Activated CD8-positive, alpha-beta memory T cell treated with anti-CD3 and anti-CD28 coated beads, Interleukin-2, amount 50 U/mL, for 24 hours (primary cell): ENCODE measurements around the gene RAPGEF4.

Experiments used
- DNase-seq: peaks from one replicate; pipeline ENCODE4 v3.0.0-alpha.2; 2020; ENCODE audit errors: extremely low read depth

The RAPGEF4 gene

DNA sequence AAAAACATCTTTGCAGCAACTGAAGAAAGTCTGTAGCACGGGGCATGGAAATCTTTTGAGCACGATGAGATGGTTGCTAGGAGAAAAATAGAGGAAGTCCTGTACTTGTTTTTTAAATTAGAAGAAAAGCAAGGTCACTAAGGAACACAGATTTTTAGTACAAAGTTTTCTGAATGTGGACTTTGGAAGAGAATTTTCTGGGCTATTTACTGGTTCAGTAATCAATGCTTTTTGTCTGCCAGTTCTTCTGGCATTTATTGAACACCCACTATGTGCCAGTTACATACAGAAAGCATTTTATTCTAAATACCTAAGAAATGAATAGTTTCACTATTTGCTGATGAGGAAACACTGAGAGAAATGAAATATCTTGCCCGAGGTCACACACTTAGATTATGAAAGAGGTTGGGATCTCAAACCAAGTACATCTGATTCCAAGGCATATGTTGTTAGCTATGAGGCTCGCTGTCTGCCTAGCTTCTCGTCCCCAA, 324.4 kb downstream of the RAPGEF4 start:
- DNase-seq, result no peak

DNA sequence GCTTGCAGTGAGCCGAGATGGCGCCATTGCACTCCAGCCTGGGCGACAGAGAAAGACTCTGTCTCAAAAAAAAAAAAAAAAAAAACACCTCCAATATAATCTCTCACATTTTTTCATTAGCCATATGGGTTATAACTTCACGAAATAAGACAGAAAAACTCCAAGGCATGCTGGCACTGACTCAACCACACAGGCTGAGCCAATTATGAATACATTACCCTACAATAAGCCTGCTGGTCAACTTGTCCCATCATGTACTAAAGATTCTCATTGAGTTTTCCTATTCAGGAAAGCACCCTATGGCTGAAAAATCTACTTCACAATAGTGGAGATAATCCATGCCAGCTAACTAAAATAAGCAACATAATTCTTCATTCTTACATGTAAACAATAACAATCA, 327.2 kb downstream of the RAPGEF4 start:
- no peak for DNase-seq

- no peak for DNase-seq
Measured at GRCh38 chr2:173064151-173064805, 328.6 kb downstream of the RAPGEF4 start.

- DNase-seq, result no peak
Measured at GRCh38 chr2:173066887-173067676, 331.4 kb downstream of the RAPGEF4 start.

- DNase-seq, result no peak
Measured at GRCh38 chr2:173075056-173075780, 339.6 kb downstream of the RAPGEF4 start.

DNA sequence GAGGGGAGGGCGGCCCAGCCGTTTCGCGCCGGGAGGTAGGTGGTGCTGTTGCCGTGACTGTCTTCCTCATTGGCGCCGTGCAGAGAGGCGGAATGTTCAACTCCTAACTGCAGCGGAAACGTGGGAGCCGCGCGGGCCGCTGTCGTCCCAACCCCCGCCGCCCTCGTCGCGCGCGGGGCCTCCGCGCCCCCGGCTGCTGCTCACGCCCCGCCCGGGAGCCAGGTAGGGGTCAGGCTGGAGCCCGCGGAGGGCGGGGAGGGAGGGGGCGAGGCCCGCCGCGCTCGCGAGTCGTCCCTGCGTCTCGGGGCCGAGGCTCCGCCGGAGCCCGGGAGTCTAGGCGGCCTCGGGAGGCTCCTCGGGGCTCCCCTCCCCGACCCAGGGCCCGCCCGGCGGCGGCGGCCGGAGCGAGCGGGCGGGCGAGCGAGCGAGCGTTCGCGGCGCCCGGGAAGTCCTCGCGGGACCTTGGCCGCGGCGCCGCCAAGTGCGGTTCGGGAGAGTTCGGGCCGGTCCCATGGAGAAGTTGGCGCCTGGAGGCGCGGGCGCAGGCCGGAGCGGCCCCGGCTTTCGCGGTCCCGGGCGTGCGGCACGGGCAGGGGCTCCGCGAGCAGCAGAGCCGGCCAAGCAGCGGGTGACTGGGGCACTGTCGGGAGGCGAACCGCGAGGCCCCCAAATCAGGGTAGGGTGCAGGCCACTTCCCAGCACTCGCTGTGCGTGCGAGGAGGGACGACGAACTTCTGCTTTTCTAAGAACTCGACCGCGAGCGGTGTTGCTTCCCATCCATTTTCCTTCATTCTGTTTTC, 340.3 kb downstream of the RAPGEF4 start, which contains the start of gene MAP3K20:
TSS of gene MAP3K20 (plus strand) at position 66 of the 800 bp plus-strand sequence. CDS start 15,186 bp downstream, outside the sequence.
- no peak for DNase-seq

DNA sequence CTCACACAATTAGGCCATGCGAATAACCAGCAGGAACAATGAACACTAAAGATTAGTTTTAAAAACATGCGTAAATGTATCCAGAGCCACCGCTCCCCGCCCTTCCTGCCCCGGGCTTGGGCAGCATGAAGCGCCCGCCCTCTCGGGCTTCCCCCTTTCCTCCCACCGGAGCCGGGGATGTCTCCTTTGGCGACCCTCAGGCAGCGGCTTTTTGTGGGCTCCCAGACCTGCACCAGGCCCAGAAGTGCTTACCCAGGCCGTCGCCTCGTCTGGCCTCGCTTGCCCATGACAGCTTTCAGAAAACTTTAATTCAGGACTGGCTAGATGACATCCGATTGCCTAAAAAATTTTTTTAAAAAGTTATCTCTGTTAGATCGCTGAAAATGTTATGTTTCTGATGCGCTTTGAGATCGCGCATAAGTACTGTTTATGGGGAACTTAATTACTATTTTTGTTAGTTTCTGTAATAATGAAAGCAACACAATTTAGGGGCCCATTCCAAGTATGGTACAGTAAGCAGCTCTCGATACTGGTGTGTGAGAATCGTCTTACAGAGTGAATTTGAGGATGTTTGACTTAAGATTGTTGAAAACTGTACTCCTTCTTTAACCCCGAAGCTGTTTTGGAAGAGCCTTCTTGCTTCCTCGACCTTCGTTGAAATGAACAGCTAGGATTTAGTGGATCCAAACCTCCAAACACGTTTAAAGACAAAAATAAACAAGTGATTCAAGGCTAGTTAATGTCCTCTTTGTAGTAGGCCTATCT, 341.1 kb downstream of the RAPGEF4 start:
- DNase-seq, result no peak

GRCh38 chr2:173077506-173078177, 342.0 kb downstream of the RAPGEF4 start:
- DNase-seq, result no peak

DNA sequence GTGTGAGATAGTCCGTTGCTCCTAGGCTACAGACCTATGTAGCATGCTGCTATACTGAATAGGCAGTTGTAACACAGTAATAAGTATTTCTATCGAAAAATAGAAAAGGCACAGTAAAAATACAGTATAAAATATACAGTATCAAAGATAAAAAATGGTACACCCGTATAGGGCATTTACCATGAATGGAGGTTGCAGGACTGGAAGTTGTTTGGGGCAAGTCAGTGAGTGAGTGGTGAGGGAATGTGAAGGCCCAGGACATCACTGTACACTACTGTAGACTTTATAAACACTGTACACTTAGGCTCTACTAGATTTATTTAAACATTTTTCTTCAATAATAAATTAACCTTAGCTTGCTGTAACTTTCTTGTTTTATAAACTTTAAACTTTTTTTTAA, 343.5 kb downstream of the RAPGEF4 start:
- DNase-seq, result no peak

- no peak for DNase-seq
Measured at GRCh38 chr2:173079973-173080860, 344.6 kb downstream of the RAPGEF4 start.

DNA sequence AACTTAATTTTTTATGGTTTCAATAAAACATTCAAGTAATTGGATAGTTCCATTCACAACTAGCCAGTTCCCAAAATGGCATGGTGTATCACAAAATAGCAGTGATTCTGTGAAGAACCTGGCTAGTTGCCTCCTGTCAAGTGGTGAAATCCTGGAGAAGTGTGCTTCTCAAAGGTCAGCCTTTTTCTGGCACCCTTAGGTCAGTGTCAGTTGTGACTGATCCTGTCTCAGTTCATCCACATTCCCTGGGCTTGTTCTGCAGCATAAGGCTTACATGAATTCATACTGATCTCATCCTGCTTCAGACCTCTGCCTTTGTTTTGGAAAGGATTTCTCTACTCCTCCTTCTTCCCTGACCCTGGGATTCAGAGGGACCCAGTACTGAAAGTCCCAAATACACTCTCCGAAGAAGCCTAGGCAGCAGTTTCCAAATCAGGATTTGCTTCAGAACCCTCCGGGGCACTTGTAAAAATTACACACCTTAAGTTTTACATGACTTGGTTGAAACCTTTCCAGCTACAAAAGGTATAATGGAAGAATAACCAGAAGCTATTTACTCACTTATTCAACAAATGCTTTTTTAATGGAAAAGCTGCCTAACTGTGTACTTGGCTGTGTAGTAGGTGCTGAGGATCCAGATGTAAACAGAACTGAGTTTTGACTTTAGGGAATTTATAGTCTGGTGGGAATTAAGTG, 351.0 kb downstream of the RAPGEF4 start:
- DNase-seq, result no peak

- no peak for DNase-seq
Measured at GRCh38 chr2:173087214-173087581, 351.6 kb downstream of the RAPGEF4 start.

DNA sequence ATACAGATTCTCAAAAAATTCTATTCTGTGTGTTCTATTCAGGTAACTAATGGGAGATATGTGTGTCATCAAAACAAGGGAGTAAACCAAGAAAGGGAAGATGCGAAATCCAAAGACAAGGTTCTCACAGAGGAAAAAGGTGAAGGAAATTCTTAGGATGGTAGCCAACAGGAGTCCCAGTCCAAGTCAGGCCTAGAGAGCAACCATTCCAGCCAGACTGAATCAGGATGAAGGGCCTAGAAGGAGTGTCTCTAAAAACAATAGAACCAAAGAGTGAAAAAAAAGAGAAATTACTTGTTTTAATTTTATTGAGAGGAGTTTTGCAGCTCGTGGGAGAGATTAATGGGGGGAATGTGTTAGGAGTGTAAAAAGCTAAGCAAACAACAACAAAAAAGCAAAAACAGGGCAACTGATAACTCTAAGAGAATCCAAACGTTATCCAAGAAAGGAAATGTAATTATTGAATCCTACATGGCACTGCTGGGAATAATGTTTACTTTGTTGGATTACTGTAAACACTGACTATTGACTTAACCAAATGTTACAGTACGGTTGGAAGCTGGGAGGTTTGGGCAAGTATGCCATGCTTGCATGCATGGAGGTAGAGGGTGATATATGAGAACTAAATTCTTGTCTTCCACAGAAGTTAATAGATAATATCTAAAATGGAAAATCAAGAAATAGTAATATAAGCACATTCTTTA, 352.3 kb downstream of the RAPGEF4 start:
- DNase-seq, result no peak

DNA sequence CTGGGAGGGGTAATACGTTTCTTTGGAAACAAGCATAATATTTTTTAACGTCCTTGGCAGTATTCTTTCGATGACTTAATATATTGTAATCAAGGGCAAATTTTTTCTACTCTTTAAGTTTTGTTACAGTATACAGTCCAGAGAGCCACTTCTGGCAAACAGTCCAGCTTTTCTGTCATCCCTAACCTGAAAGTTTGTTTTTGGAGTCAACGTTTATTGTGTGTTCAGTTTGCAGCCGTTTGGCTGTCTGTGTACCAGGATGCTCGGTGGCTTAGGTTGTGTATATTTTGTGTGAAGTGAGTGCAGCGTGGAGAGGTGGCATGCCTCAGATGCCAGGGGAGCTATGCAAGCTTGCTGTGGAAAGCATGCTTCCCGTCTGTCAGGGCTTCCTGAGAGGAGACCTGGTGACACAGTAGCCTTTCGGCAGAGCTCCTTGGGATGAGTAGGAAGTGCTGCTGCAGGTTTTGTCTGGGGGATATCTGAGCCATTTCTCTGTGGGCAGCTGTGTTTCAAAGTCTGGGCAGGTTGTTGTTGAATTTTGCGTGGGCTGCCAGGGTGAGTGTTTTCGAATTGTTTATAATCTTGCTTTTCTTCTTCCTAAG, 354.7 kb downstream of the RAPGEF4 start:
- DNase-seq, result no peak

GRCh38 chr2:173090973-173091660, 355.5 kb downstream of the RAPGEF4 start:
- DNase-seq, result no peak

GRCh38 chr2:173091910-173092309, 356.3 kb downstream of the RAPGEF4 start:
- DNase-seq, result no peak

DNA sequence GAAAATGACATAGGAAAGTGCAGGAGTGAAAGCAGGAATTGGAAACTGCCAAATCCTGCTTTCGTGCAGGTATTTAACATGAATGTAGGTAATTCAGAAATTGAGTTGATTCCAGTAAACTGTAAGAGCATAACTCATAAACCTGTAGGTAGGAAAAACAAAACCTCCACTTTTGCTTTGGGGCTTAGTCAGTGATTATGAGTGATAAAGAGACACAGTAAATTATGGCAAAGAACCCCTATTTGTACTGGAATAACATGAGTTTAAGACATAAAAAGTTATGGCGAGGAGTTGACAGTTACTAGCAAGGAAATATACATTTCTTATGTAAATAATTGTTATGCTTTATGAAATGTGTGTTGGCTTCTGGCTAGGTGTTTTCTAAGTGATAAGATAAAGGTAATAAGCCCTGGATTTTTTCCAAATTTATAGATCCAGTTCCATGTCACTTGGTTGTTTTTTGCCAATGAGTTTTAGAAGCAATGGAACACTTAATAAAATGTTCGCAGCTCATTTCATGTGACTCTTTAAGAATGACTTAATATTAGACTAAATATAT, 357.3 kb downstream of the RAPGEF4 start:
- DNase-seq, result no peak
